ENCODE data around the gene GARRE1. TPM values are rescaled to one million over a fixed set of nuclear protein-coding genes. Genes with fewer than 3 reads are reported as not detected.
A peak's percentile ranks its signal among the peaks of the same experiment; 100 is the strongest.

Gene GARRE1
- total and polyA plus RNA-seq, 2 of the 13 experiments (the other 11 are each of a cell fraction or from before 2014, with no cell fraction given), result 8.0 to 11.7 TPM

- TF ChIP-seq ZBTB4 (CRISPR knock-in tag; IDR thresholded peaks at IDR 0.05; ENCODE audit: borderline replicate concordance), result no peak
- no peak for TF ChIP-seq ZNF512B (CRISPR knock-in tag; IDR thresholded peaks at IDR 0.05; ENCODE audit: borderline replicate concordance)
- TF ChIP-seq TFE3 (CRISPR knock-in tag; IDR thresholded peaks at IDR 0.05), result 0 out of 2 replicates have a peak, but pooled peaks have one; percentile 34
- TF ChIP-seq, protein P1, sequence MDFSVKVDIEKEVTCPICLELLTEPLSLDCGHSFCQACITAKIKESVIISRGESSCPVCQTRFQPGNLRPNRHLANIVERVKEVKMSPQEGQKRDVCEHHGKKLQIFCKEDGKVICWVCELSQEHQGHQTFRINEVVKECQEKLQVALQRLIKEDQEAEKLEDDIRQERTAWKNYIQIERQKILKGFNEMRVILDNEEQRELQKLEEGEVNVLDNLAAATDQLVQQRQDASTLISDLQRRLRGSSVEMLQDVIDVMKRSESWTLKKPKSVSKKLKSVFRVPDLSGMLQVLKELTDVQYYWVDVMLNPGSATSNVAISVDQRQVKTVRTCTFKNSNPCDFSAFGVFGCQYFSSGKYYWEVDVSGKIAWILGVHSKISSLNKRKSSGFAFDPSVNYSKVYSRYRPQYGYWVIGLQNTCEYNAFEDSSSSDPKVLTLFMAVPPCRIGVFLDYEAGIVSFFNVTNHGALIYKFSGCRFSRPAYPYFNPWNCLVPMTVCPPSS (IDR thresholded peaks at IDR 0.05), result no peak
- peak; percentile 63; the same call in 1 of the 2 replicates for TF ChIP-seq SOX5 (CRISPR knock-in tag; IDR thresholded peaks at IDR 0.05; ENCODE audit: borderline replicate concordance)
- TF ChIP-seq, protein P2, sequence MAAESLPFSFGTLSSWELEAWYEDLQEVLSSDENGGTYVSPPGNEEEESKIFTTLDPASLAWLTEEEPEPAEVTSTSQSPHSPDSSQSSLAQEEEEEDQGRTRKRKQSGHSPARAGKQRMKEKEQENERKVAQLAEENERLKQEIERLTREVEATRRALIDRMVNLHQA (CRISPR knock-in tag; IDR thresholded peaks at IDR 0.05), result no peak
- no peak for TF ChIP-seq SOX13 (IDR thresholded peaks at IDR 0.05)
- TF ChIP-seq SOX13 (CRISPR knock-in tag; conservative IDR thresholded peaks at IDR 0.05 in 1 of 2, IDR thresholded peaks at IDR 0.05 in 1 of 2), result peak in 1 of 2 experiments; percentile 73; a peak in 1 of 4 replicates
- TF ChIP-seq, protein P3, sequence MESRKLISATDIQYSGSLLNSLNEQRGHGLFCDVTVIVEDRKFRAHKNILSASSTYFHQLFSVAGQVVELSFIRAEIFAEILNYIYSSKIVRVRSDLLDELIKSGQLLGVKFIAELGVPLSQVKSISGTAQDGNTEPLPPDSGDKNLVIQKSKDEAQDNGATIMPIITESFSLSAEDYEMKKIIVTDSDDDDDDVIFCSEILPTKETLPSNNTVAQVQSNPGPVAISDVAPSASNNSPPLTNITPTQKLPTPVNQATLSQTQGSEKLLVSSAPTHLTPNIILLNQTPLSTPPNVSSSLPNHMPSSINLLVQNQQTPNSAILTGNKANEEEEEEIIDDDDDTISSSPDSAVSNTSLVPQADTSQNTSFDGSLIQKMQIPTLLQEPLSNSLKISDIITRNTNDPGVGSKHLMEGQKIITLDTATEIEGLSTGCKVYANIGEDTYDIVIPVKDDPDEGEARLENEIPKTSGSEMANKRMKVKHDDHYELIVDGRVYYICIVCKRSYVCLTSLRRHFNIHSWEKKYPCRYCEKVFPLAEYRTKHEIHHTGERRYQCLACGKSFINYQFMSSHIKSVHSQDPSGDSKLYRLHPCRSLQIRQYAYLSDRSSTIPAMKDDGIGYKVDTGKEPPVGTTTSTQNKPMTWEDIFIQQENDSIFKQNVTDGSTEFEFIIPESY (CRISPR knock-in tag; IDR thresholded peaks at IDR 0.05), result peak; percentile 56
- no peak for TF ChIP-seq FOXK1 (CRISPR knock-in tag; IDR thresholded peaks at IDR 0.05; ENCODE audit: borderline replicate concordance, low read depth)
- no peak for TF ChIP-seq HNRNPK (IDR thresholded peaks at IDR 0.05; ENCODE audit: low read depth, low read length, poor library complexity, severe bottlenecking)
- TF ChIP-seq, protein P4, sequence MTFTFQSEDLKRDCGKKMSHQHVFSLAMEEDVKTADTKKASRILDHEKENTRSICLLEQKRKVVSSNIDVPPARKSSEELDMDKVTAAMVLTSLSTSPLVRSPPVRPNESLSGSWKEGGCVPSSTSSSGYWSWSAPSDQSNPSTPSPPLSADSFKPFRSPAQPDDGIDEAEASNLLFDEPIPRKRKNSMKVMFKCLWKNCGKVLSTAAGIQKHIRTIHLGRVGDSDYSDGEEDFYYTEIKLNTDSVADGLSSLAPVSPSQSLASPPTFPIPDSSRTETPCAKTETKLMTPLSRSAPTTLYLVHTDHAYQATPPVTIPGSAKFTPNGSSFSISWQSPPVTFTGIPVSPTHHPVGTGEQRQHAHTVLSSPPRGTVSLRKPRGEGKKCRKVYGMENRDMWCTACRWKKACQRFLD (CRISPR knock-in tag; IDR thresholded peaks at IDR 0.05; ENCODE audit: borderline replicate concordance), result no peak
Observed at GRCh38 chr19:34261334-34262109, 7.2 kb downstream of the GARRE1 start (continued).
